Stimulated activated CD4-positive, alpha-beta T cell treated with anti-CD3 and anti-CD28 coated beads, Interleukin-4, amount 100 ng/mL, for 4 hours (primary cell): ENCODE results near the gene SLAIN1.

Experiments
- DNase-seq, 2 experiments: peaks; one replicate each; pipeline ENCODE4 v3.0.0-alpha.2; 2020

The SLAIN1 gene

DNA sequence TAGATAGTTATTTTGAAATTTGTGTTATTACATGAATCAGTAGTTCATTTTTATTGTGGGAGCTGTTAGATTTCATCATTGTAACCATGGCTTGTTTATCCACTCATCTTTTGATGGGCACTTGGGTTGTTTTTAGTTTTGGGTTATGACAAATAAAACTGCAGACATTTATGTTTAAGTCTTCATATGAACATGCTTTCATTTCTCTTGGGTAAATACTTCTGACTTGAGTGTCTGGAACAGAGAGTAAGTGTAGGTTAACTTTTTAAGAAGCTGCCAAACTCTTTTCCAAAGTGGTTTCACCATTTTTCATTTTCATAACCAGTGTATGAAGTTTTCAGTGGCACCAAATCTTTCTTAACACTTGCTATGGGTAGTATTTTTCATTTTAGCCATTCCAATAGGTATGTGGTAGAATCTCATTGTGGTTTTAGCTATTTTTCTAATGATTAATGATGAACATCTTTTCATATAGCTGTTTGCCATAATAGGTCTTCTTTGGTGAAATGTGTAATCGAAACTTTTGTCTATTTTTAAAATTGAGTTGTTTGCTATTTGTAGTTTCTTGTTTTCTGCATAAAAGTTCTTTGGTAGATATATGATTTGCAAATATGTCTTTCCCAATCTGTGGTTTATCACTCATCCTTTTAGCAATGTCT is 17.9 kb downstream of the SLAIN1 start:
- DNase-seq, result no peak

DNA sequence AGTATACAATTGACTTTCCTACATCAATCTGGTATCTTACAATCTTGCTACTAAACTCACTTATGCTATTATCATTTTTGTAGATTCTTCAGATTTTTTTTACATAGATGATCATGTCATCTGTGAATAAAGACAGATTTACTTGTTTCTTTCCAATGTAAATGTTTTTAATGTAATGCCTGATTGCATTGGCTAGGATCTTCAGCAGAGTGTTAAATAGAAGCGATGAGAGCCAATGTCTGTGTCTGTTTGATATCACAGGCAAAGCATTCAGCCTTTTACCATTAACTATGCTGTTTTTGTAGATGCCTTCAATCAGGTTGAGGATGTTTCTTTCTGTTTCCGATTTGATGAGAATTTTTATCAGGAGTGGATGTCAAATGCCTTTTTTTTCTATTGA is 19.2 kb downstream of the SLAIN1 start:
- DNase-seq, result no peak

DNA sequence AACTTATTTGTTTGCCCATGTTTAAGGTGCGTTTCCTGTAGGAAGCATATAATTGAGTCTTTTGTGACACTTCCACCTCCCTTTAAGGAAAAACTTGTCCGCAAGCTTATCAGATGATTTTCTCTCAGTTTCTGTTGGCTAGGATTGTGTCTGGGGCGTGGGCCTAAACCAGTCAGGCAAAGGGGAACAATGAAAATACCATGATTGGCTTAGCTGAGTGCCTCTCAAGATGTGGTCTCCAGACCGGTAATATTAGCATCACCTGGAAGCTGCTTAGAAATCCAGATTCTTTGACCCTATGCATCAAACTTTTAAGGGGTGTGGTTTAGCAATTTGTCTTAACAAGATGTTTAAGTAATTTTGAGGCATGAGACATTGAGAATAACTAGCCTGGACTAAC is 20.0 kb downstream of the SLAIN1 start:
- no peak for DNase-seq

DNA sequence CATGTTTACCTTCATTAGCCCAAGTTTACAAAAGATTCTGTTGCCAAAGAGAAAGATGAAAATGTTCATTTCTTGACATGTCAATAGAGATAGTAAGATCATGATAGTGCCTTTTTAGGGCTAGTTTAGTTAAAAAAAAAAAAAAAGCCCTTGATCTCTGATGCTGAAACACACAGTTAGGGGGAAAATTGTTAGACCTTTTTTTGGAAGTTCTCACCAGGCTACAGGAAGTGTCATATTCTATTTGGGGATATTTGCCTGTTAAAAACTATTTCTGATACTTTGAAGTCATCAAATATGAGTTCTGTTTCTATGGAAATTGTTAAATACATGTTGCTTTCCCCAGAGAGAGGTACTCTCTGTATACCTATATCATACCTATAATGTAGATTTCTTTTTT is 21.6 kb downstream of the SLAIN1 start:
- no peak for DNase-seq

DNA sequence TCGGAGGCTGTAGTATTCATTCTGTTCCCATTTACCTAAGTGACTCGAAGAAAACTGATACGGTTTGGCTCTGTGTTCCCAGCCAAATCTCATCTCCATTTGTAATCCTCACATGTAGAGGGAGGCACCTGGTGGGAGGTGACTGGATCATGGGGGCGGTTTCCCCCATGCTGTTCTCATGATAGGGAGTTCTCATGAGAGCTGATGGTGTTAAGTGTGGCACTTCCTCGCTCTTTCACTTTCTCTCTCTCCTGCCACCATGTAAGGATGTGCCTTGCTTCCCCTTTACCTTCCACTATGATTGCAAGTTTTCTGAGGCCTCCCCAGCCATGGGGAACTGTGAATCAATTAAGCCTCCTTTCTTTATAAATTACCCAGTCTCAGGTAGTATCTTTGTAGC is 23.5 kb downstream of the SLAIN1 start:
- DNase-seq, result no peak

DNA sequence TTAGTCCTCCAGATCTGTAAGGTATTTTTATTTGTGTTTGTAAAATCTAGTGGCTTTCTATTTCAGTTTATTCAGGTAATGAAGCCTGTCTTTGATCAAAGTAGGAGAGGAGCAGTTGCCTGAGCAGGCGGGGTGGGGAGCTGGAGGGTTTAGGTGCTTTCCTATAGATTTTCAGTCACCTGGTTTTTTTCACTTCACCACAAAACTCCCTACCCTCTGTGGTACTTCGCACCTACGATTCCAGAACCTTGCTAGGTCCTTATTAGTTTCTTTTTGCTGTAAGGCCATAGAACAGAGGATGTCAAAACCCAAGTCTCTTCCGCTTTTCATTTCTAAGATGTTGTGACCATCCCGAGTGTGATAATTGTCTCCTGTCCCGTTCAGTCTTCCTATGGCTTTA is 26.6 kb downstream of the SLAIN1 start:
- no peak for DNase-seq

DNA sequence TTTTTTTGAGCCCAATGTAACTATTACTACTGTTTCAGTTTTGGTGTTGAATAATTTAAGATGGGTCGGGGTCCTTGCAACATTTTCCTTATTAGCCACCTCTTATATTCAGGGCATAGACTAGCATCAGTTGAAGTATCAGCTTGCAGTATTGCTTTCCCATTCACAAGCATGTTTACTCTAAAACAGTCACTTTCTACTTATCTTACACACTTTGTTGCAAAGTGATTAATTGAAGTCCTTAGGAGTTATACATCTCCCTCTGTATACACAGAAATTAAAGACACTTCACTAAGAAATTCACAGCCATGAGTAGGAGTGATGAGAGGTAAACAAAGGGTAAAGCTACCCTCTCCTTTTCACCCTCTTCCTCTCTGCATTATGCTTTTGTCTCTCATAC is 27.6 kb downstream of the SLAIN1 start:
- DNase-seq, result no peak

DNA sequence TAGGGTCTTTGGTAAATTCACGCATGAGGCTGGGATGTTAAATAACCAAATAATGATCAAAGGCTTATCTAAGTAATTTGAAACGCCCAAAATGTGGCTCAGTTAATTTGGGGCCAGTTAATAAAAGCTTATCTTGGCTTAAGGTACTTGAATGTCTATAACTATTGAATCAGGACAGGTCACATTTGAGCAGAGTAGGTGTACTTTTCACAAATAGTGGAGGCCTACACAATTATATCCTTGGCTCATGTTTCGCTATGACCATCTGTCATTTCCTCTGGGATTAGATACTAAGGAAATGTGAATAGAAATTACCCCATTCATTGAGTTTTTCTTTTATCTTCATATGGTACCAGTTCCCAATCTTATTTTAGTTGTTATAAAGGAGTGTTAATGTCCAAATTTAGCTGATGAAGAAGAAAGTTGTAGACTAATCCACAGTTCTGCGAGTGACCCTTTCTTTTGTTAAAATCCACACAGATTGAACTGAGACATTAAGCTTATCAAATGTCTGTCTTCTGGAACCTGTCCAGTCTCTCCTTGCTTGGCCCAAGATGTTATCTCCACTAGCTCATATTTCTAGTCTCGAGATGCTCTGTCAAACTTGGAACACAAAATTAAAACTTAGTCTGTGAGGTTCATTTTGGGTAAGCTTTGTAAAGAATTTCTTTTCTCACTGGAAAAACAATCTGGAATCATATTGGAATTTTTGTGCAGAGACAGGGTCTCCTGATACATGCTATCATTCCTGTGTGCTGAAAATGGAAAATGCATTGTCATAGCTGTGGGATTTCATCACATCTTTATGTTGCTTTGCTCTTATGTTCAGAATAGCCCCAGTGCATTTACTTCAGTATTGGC is 31.0 kb downstream of the SLAIN1 start:
- no peak for DNase-seq

DNA sequence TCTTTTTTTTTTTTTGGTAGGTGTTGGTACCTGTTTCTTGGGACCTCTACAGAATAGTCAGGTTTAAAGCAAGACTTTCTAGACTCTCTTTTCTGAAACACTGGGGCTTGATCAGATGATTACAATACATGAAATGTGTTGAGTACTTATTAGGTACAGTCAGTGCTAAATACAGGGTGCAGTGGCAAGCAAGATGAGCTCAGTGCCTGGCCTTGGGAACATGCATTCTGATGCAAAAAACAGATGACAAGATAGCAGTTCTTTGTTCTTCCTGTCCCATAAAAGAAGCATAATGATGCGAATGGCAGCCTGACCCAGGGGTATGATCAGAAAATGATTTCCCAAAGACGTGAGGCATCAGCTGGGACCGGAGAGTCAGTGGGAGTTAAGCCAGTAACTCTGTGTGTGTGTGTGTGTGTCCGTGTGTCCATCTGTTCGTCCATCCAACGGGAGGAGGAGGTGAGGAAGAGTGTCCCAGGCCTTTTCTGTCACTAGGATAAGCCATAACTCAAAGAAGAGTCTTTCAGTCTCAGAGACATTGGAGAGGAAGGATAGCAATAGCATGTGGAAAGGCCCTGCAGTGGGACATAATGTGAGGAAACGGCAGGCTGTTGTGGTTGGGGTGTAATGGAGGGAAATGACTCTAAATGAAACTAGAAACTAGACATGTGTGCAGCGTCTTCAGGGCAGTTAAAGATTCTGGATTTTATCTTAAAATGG is 32.2 kb downstream of the SLAIN1 start:
- DNase-seq, result no peak

DNA sequence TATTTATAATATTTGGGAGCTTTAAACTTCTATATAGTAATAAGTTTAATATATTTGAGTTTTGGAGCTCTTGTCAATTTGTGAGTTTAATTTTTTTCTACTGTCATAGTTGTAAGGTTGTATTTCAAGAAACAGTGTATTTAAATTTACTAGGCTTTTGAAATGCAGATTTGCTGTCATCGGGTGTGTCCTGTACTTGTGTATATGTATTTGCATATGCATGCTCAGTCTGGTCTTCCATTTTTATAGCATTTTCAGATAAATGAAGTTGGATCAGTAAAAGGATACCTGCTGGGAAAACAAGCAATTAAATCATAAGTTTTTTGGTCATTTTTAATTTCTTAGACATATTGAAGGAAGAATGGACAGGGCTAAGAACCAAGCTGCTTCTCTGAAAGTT is 33.1 kb downstream of the SLAIN1 start:
- DNase-seq, result no peak

DNA sequence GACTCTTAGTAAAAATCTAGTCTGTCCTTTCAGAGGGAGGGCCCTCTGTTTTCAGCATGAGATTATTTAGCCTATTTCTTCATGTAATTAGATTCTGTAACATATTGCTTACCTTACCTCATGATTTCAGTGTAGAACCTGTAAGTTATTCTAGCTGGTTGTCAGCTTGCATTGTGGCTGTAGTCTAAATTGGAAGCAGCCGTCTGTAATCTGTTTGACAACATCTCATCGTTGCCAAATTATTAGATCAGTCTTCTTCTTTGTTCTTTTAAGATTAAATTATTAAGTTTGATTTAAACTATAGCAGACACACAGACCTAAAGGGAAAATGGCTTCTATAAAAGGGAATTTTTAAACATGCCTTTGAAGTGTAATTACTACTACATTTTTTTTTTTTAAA is 34.8 kb downstream of the SLAIN1 start:
- no peak for DNase-seq

DNA sequence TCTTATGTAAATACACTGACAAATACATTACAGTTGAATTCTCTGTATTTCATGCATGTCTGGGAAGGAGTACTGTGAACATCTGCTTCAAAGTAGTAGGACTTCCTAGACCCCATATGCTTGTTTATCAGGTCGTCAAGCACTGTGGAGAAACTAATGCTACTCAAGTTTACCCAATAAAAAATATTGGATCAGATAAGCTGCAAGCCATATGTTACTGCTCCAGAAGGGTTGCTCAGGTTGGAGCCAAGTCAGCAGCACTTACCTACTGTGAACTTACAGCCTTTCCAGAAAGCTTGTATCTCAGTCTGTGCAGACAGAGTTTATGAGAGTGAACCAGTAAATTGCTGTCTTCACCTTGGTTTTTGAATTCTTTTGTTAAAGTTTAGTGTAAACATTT is 36.2 kb downstream of the SLAIN1 start:
- DNase-seq, result no peak

DNA sequence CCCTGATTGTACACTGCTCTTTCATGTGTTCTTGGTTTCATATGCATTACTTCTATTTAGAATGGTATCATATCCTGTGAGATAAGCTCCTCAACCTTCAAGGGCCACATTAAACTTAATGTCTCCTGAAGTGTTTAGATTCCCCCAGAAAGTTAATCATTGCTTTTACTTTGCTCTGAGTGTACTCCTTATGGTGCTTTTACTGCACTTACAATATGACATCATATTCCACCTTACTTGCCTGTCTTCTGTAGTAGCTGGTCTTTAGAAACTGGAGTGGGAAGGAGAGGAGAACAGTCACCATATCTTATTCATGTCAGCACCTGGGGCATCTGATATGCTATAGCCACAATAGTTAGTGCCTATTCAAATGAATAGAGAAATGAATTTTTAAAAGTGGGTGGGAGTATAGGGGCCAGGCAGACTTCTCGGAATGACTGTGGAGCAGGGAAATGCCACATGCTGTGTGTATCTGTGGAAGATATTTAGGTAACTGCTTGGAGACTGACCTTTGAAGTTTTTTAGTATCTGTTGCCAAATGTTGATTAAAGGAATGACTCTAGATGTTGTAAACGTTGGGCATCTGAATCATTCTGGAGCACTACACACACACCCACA is 40.2 kb downstream of the SLAIN1 start:
- no peak for DNase-seq

DNA sequence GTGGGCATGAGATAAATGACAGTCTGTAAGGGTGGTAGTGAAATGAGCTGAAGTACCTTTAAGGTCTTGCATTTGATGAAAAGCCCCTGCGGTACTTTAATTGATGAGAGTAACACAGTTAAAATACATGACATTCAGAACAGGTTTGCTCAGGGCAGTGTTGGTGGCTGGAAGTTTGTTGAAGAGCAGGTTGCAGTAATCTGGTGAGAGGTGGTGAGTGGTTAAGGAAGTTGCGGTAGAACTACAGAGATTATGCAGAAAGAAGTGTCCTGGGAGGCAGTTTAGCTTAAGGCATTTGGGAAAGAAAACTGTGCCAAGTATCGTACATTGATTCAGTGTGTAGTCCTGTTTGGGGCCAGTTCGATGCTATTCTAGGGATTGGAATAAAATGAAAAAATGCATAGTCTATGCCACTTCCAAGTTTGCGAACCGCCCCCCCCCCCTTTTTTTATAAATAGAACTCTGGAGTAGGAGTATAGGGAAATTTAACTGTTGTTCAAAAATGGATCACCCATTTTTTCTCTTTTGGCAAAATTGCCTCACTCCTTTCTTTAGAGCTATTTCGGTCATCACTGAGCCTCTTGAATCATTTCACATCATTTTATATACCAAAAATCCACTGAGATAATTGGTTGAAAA is 42.7 kb downstream of the SLAIN1 start:
- DNase-seq, result no peak

DNA sequence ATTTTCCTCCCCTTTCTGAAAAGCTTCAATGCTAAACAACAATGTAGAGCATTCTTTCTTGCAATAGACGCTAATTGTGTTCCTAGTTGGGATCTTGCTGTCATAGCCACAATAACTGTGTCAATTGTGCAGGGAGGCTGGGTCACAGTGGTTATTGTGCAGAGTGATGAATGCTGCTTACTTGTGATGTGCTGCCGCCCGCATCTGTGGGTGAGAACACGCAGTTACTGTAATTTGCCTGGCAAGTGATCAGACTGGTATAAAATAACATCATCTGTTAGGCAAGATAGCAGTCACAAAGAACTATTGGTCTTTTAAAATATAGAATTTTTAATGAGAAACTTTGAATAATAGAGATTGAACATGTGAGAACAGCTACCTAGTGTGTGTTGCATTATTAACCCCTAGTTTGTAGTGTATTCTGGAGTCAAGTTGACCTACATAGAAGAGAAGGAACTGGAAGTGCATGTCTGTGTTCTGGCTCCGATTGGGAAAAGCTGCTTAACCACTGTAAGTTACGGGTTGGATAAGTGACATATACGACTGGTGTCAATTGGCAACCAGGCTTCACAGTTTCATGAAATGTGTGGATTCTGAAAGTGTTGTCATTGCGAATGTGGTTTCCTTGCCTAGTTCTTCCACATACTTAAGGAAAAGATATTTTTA is 43.6 kb downstream of the SLAIN1 start:
- no peak for DNase-seq

DNA sequence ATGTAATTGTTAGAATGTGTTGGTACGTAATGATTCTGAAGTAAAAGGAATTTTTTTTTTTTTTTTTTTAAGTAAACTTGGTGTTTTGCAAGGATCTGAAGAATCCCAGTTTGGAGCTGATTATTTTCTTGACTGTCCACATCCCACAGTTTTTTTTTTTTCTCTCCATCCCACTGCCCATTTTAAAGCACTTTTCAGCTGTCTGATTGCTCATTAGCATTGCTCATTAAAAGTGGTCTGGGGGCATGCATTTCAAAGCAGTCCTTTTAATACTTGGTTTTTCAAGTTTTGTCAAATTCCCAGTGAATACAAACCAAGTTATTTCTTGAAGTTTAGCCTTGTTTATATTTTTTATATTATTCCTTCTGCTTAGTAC is 44.1 kb downstream of the SLAIN1 start:
- no peak for DNase-seq

DNA sequence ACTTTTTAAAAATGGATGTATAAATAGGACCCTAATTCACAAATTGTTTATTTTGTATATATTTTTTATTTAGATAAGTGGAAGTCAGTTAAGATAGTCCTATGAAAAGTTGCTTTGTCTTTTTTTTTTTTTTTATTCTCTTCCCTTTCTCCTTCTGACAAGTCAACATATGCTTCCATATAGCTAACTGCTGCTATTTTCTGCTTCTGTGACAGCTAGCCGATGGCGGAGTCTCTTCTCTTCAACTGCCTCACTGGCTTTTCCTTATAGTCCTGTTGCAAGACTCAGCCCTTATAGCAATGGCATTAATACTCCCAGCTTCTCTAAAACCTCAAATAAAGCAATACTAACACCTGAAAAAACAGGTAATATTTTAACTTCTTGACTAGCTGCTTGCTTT is 45.3 kb downstream of the SLAIN1 start:
- DNase-seq, result no peak

DNA sequence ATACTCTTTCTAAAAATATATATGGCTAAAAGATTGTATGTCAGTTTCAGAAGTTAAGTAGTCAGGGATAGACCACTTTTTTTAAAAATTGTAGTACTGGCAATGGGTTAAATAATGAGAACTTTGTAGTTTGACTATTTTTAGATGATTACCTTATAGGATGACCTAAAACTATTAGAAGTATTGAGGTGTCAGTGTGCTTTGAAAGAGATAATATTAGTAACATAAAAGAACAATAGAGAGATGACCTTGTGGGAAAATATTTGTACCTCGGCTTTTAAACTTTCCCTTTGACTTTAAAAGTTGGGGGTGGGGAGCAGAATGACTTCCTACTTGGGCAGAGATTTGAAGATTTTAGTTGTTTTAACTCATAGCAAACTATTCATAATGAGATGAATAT is 48.3 kb downstream of the SLAIN1 start:
- DNase-seq, result no peak

DNA sequence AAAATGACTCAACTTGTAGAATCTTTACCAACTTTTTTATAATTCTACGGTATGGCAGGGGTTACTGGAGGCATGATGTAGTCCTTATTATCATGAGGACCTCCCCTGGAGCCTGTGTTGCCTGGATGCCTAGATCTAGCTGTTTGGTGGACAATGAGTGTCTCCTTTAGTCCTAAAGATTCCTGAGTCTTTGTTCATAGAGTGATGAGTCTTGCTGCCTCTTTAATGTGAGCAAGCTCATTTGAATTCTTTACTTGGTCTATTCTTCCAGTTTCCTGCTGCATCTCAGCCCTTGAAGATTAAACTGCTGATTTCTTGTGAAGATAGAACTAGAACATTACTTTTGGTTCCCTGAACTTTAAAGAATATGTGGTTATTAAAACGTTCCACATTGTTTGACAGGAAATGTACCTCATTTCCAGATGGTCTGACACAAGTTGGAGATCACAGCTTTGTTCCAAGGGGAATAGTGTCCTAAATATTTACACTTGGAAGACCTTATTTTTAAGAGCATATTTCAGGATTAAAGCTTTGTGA is 51.9 kb downstream of the SLAIN1 start:
- no peak for DNase-seq

DNA sequence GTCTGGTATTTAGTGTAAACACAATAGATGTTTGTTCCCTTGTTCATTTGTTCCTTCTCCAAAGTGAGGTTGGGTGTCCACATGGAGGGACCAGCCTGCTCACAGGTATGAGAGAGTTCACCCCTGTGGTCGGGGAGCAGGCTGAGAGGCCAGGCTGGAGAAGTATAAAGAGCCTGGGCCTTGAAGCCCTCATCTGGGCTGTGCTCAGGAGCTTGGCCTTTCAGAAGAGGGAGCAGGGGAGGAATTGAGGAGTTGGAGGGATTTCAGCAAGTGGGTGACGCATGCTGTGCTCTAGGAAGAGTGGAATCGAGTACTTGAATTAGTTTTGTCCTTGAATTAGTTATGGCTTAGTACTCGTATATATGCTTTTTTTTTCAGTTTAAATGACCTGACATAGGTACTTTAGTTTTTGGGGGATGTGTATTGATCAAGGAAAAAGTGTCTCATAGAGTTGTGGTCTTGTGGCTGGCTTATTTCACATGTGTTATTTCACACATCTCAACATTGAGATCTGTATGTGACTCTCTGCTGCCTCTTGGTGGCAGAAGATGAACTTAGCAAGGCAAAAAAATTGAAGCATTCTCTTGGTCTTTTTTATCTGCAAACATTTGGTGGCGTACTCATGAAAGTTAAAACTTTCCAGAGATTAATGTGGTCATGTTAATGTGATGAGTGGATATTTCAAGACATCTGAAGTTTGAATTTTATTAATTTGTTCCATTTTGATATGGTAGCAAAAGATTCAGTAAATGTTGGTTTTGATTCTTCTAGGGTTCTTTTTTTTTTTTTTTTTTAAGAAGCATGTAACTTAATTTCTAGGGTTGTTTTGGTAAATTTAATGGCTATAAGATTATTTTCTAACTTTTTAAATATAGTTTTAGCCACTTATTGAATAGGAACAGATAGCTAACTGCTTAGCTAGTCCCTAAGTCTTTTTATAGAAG is 54.3 kb downstream of the SLAIN1 start:
- DNase-seq, result peak in 1 of 2 experiments; percentile 27

DNA sequence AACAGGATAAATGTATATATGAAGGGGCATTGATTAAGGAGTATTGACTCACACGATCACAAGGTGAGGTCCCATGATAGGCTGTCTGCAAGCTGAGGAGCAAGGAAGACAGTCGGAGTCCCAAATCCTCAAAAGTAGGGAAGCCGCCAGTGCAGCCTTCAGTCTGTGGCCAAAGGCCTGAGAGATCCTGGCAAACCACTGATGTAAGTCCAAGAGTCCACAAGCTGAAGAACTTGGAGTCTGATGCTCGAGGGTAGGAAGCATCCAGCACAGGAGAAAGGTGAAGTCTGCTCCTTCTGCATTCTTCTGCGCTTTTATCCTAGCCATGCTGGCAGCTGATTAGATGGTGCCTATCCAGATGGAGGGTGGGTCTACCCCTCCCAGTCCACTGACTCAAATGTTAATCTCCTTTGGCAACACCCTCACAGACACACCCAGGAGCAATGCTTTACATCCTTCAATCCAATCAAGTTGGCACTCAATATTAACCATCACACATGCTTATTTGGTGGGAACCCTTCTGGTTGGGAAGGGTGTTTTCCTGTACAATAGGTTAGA is 55.1 kb downstream of the SLAIN1 start:
- DNase-seq, result no peak
